Upper lobe of left lung (tissue), 6 donors: ENCODE results near the gene FAT1. TPM values are rescaled to one million over a fixed set of nuclear protein-coding genes. Genes with fewer than 3 reads are reported as not detected.

Experiments used
- ATAC-seq, 2 donors: fragments of 200-7000 bp; cut with Tn5 transposase; one replicate each; pipeline ENCODE4 v1.9.1; 2022; ENCODE audit warnings: mild to moderate bottlenecking in 2 of 2, moderate library complexity in 2 of 2; ENCODE audit not compliant: low FRiP score in 2 of 2
- DNase-seq, 2 donors: peaks; one replicate each; pipeline ENCODE4 v3.0.0-alpha.2; 2019 to 2020
- H3K27ac ChIP-seq, 4 donors: fragments of 200-600 bp; sonication (generic); one replicate each; pipeline ENCODE4 v1.5.1; 2016 to 2019
- H3K27me3 ChIP-seq, 4 donors: fragments of 200-600 bp; sonication (generic); one replicate each; pipeline ENCODE4 v1.5.1; 2017 to 2019
- H3K36me3 ChIP-seq, 4 donors: fragments of 200-600 bp; sonication (generic); one replicate each; pipeline ENCODE4 v1.5.1; 2016 to 2019
- H3K4me1 ChIP-seq, 4 donors: fragments of 200-600 bp; sonication (generic); one replicate each; pipeline ENCODE4 v1.5.1; 2018 to 2019
- H3K4me3 ChIP-seq, 4 donors: fragments of 200-600 bp; sonication (generic); one replicate each; pipeline ENCODE4 v1.5.1; 2017 to 2019; ENCODE audit warnings: mild to moderate bottlenecking in 2 of 4, moderate library complexity in 1 of 4
- H3K9me3 ChIP-seq, 4 donors: fragments of 200-600 bp; sonication (generic); one replicate each; pipeline ENCODE4 v1.5.1; 2018 to 2019
- CTCF ChIP-seq, 6 experiments: fragments of 450-650 bp in 4 of 6; fragments of 200-600 bp in 2 of 6; sonication (generic) in 2 of 6; IDR thresholded peaks; one replicate each; pipeline ENCODE4 v1.5.1; 2016 to 2019; ENCODE audit warnings: antibody characterized with exemption in 6 of 6
- EP300 ChIP-seq, 4 donors: sonication (generic); formaldehyde crosslinking; IDR thresholded peaks; one replicate each; pipeline ENCODE4 v1.5.1; 2017; ENCODE audit warnings: antibody characterized with exemption in 4 of 4, control low read depth in 2 of 4
- POLR2A ChIP-seq, 4 donors: fragments of 450-650 bp; IDR thresholded peaks; one replicate each; pipeline ENCODE4 v1.5.1; 2016 to 2017; ENCODE audit warnings: antibody characterized with exemption in 4 of 4, mild to moderate bottlenecking in 2 of 4
- POLR2AphosphoS5 ChIP-seq, 2 donors: sonication (generic); formaldehyde crosslinking; IDR thresholded peaks; one replicate each; pipeline ENCODE4 v1.5.1; 2017; ENCODE audit warnings: antibody characterized with exemption in 2 of 2
- WGBS, 2 donors: methylation state at CpG; one replicate each; pipeline ENCODE4 v1.1.5; 2017 to 2018; 5-methylcytosine and 5-hydroxymethylcytosine counted together
- total RNA-seq, 6 donors: library from RNA; depleted of rRNA in 4 of 6; stranded (reverse); fragments of >200 nt in 4 of 6; gene quantifications; one replicate each; pipeline versions ENCODE4 v1.1.0 to v1.2.1, GENCODE V29; 2016 to 2021
- donor health status: DM: no; HTN: no; CAD: no; lungs with moderate emphysema.
- donor health status: DM: no; HTN: yes; CAD: no; lungs with severe emphysema.

FAT1 gene
- total RNA-seq, 6 donors from 2014 or later = 42.8 to 92.2 (median 77.4) TPM

- 81 to 84% methylated on average over 5 of the region's 5 CpGs for WGBS, 2 donors
- Histone ChIP-seq H3K4me3 (no peak overlapping the region), H3K27me3 (peaks cover 0 to 5% (median 0%) of the 10 kb centered on the region in 4 donors), H3K27ac (no peak overlapping the region), H3K4me1 (peaks cover 0 to 20% (median 3%) of the 10 kb centered on the region in 4 donors), H3K9me3 (no peaks in the 10 kb centered on the region), H3K36me3 (no peaks in the 10 kb centered on the region)
- no peak for TF ChIP-seq POLR2A (IDR thresholded peaks at IDR 0.05)
- no peak for TF ChIP-seq CTCF (IDR thresholded peaks at IDR 0.05)
- no peak for TF ChIP-seq EP300 (IDR thresholded peaks at IDR 0.05)
- TF ChIP-seq POLR2AphosphoS5 (IDR thresholded peaks at IDR 0.05) = no peak
- ATAC-seq (no peak), DNase-seq (no peak)
These were observed 7.0 kb upstream of the FAT1 start for GRCh38 chr4:186730621-186731020.

- ATAC-seq (no peak), DNase-seq (no peak)
- H3K9me3 ChIP-seq = no peaks in the 10 kb centered on the region
- WGBS, 2 donors = 65 to 79% methylated on average over 1 of the region's 1 CpG
- TF ChIP-seq CTCF (IDR thresholded peaks at IDR 0.05) = no peak
- TF ChIP-seq EP300 (IDR thresholded peaks at IDR 0.05) = no peak
- TF ChIP-seq POLR2AphosphoS5 (IDR thresholded peaks at IDR 0.05) = no peak
- TF ChIP-seq POLR2A (IDR thresholded peaks at IDR 0.05) = no peak
- no peak overlapping the region for H3K4me3 ChIP-seq
- H3K4me1 ChIP-seq = peaks cover 0 to 27% (median 3%) of the 10 kb centered on the region in 4 donors
- no peak overlapping the region for H3K27ac ChIP-seq
- no peaks in the 10 kb centered on the region for H3K36me3 ChIP-seq
- peaks cover 0 to 5% (median 0%) of the 10 kb centered on the region in 4 donors for H3K27me3 ChIP-seq
These were observed 6.2 kb upstream of the FAT1 start for GRCh38 chr4:186729856-186730255.

DNA sequence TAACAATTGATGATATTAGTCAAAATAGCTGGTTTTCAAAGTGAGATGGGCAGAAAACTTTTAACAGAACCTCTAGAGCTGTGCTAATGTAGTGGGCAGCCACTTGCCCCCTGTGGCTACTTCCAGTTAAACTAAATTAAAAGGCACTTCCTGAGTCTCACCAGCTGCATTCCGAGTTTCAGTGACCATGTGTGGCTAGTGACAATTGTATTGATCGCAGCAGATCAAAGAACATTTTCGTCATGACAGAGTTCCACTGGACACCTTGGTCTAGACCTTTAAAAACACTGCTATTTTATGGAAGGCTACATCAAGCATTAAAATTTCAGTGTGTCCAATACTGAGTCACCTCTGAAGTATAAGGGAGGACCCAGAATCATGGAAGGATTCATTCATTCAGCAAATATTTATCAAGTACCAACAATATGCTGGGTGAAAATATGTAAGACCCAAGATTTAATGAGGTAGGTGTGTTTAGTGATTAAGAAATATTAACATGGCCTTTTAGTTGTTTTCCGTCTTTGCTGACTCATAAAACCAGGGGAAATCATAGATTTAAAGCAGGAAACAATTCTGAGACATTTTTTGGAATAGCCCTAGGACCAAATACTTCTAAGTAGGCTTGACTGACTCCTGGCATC lies 5.1 kb upstream of the FAT1 start:
- 69 to 72% methylated on average over 4 of the region's 4 CpGs for WGBS, 2 donors
- H3K27me3 ChIP-seq = peaks cover 0 to 5% (median 0%) of the 10 kb centered on the region in 4 donors
- H3K27ac ChIP-seq = no peak overlapping the region
- no peaks in the 10 kb centered on the region for H3K9me3 ChIP-seq
- ATAC-seq = no peak
- TF ChIP-seq EP300 (IDR thresholded peaks at IDR 0.05) (no peak), POLR2AphosphoS5 (IDR thresholded peaks at IDR 0.05) (no peak)
- peaks cover 0 to 32% (median 3%) of the 10 kb centered on the region in 4 donors for H3K4me1 ChIP-seq
- no peak overlapping the region for H3K4me3 ChIP-seq
- H3K36me3 ChIP-seq = no peaks in the 10 kb centered on the region
- DNase-seq = no peak

DNA sequence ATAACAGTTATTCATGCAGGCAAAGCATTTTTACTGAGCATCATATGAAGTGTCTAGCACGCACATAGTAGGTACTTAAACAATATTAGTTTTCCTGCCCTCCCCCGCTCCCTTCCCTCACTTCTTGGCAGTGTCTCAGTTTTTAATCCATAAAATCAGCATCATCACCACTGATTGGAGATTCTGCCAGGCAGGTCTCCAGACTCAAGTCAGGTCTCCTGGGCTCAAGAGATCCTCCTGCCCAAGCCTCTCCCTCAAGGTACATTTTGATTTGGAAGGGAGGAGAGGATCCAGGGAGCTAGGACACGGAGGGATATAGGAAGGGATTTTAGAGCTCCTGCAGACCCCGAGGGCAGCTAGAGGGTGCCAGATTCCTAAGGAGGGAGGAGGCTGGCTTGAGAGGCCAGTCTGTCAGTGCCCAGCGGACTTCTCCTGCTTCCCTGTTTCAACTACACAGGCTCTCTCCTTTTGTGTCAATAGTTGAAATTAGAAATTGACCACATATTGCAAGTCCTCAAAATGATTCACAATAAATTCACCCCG lies 4.4 kb upstream of the FAT1 start:
- Histone ChIP-seq H3K27ac (no peak overlapping the region), H3K9me3 (no peaks in the 10 kb centered on the region), H3K36me3 (no peaks in the 10 kb centered on the region), H3K4me1 (peaks cover 0 to 38% (median 3%) of the 10 kb centered on the region in 4 donors), H3K27me3 (peaks cover 0 to 5% (median 0%) of the 10 kb centered on the region in 4 donors), H3K4me3 (no peak overlapping the region)
- no peak for ATAC-seq
- DNase-seq = no peak
- 54 to 59% methylated on average over 6 of the region's 6 CpGs for WGBS, 2 donors
- TF ChIP-seq POLR2A (IDR thresholded peaks at IDR 0.05) (no peak), CTCF (IDR thresholded peaks at IDR 0.05) (no peak), POLR2AphosphoS5 (IDR thresholded peaks at IDR 0.05) (no peak), EP300 (IDR thresholded peaks at IDR 0.05) (no peak)

DNA sequence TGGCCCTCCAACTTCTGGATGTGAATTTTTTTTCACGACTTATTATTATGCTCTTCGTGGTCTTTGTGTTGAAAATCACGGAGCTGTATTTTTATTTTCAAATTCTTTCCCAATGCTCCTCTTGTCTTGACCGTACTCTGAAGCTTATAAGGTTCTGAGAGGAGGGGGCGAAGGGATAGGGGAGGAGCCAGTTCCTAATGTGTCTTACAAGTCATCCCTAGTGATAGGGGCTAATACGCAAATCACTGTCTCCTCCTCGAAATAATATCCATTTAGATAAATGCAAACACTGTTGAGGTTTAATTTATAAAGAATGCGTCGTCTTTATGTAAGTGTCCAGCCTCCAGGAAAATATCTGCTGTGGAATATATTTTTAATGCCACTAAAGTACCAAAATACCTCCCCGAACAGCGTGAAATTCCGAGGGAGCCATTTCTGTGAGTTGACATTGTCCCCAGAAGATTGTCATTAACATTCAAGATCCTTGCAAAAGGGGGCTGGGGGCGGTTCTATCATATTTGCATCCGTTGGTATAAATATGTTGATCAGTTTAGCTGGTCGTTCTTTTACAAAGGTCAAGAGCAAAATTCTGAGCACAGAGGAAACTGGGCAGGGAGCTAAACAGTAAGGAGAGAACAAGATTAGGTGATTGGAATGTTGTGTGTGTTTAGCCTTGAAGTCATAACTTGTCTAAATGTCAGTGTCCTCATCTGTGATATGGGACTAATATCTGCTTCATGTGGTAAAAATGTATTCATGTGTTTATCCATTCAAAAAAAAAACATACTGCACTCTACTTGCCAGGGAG lies 3.7 kb upstream of the FAT1 start:
- Histone ChIP-seq H3K27ac (peak overlapping the region; percentile 75 to 90 (median 82)), H3K36me3 (no peaks in the 10 kb centered on the region), H3K4me3 (peak overlapping the region; percentile 8 to 89 (median 76)), H3K4me1 (peaks cover 0 to 42% (median 4%) of the 10 kb centered on the region in 4 donors), H3K27me3 (peaks cover 0 to 5% (median 0%) of the 10 kb centered on the region in 4 donors), H3K9me3 (no peaks in the 10 kb centered on the region)
- ATAC-seq (no peak), DNase-seq (no peak)
- TF ChIP-seq EP300 (IDR thresholded peaks at IDR 0.05) = no peak
- no peak for TF ChIP-seq POLR2AphosphoS5 (IDR thresholded peaks at IDR 0.05)
- TF ChIP-seq POLR2A (IDR thresholded peaks at IDR 0.05) = no peak
- no peak for TF ChIP-seq CTCF (IDR thresholded peaks at IDR 0.05)
- 13 to 14% methylated on average over 15 of the region's 15 CpGs for WGBS, 2 donors
